ENCODE data around the gene SCFD2. TPM values are rescaled to one million over a fixed set of nuclear protein-coding genes. Genes with fewer than 3 reads are reported as not detected.
"Not testable (repeated sequence)": the region's sequence is repeated elsewhere in the genome, so short reads cannot be mapped to it uniquely, and the experiment has no call there.

SCFD2 gene
- total RNA-seq, 1 donor from 2014 or later, result 20.4 TPM

GRCh38 chr4:53043055-53043454 lies 322.8 kb downstream of the SCFD2 start:
- DNase-seq, result no peak

- no peak for DNase-seq
These were observed 325.0 kb downstream of the SCFD2 start for GRCh38 chr4:53040851-53041250.

- DNase-seq, result no peak
These were observed 325.4 kb downstream of the SCFD2 start for GRCh38 chr4:53040459-53040815.

- no peak for DNase-seq
These were observed 326.0 kb downstream of the SCFD2 start for GRCh38 chr4:53039741-53040458.

- DNase-seq, result no peak
These were observed 328.0 kb downstream of the SCFD2 start for GRCh38 chr4:53037892-53038291.

- not testable (repeated sequence) for DNase-seq
These were observed 333.0 kb downstream of the SCFD2 start for GRCh38 chr4:53032908-53033307.

- no peak for DNase-seq
These were observed 339.6 kb downstream of the SCFD2 start for GRCh38 chr4:53026233-53026632.

GRCh38 chr4:53023677-53024299 lies 342.1 kb downstream of the SCFD2 start:
- no peak for DNase-seq

- no peak for DNase-seq
These were observed 343.3 kb downstream of the SCFD2 start for GRCh38 chr4:53022513-53023100.

GRCh38 chr4:53021754-53022512 lies 343.9 kb downstream of the SCFD2 start:
- no peak for DNase-seq

- peak; percentile 40 for DNase-seq
These were observed 346.1 kb downstream of the SCFD2 start for GRCh38 chr4:53019485-53020382.

GRCh38 chr4:53018471-53018870 lies 347.4 kb downstream of the SCFD2 start:
- no peak for DNase-seq

GRCh38 chr4:53016099-53016820 lies 349.6 kb downstream of the SCFD2 start:
- DNase-seq, result no peak

- peak; percentile 82 for DNase-seq
These were observed 350.2 kb downstream of the SCFD2 start for GRCh38 chr4:53015681-53016080.

- DNase-seq, result no peak
These were observed 351.0 kb downstream of the SCFD2 start for GRCh38 chr4:53014881-53015280.

GRCh38 chr4:53013873-53014775 lies 351.7 kb downstream of the SCFD2 start:
- no peak for DNase-seq

- peak; percentile 48 for DNase-seq
These were observed 353.1 kb downstream of the SCFD2 start for GRCh38 chr4:53012738-53013137.

- DNase-seq, result peak; percentile 10
These were observed 354.5 kb downstream of the SCFD2 start for GRCh38 chr4:53011259-53011905.

- no peak for DNase-seq
These were observed 355.5 kb downstream of the SCFD2 start for GRCh38 chr4:53010318-53010717.

GRCh38 chr4:53009824-53010223 lies 356.0 kb downstream of the SCFD2 start:
- no peak for DNase-seq

Data from dermis blood vessel endothelial cell (primary cell).